ENCODE measurements around the gene ANKRD10.

ANKRD10 gene

DNA sequence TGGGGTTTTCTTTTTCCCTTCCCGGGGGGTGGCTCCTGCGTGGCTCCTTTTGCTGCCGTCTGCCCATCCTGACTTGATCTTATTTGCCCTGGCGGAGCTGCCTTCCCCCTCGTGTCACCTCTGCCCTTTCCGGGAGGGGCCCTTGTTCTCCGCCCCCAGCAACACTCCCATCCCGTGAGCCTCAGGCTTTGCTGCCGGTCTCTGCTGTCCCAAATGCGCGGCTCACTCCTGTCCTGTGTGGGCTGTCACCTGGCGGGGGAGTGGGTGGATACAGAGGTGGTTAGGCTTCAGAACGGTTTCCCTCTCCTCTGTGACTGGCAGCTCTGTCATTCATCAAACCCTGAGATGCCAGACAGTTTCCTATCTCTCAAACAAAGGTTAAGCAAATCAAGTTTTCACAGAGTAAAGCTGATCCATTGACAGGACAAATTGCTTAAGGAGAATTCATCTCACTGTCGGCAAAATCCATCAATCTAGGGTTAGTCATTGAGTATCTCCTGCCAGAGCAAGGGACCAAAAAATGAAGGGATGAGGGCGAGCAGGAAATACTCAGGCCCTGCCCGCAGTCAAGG is 84.0 kb downstream of the ANKRD10 start:
- Histone ChIP-seq H3K27ac (ENCODE audit: low read depth, low read length) (no peak overlapping the region), H3K79me2 (ENCODE audit: insufficient read depth, low read length) (no peaks in the 10 kb centered on the region), H2AFZ (ENCODE audit: low read depth, low read length, severe bottlenecking) (no peak overlapping the region), H3K9me3 (ENCODE audit: insufficient read depth, low read length) (no peaks in the 10 kb centered on the region), H3K4me3 (ENCODE audit: insufficient read depth, low read length, poor library complexity, severe bottlenecking) (no peak overlapping the region), H3K36me3 (ENCODE audit: low read length) (no peaks in the 10 kb centered on the region), H3F3A (ENCODE audit: insufficient read depth) (no peaks in the 10 kb centered on the region), H3K4me2 (ENCODE audit: low read depth, low read length, poor library complexity, severe bottlenecking) (no peak overlapping the region), H4K20me1 (ENCODE audit: low read depth, low read length) (no peaks in the 10 kb centered on the region), H3K9me2 (replicated peaks; ENCODE audit: insufficient read depth, low read length) (no peaks in the 10 kb centered on the region), H3K9ac (ENCODE audit: low read length) (no peak overlapping the region), H3K27me3 (ENCODE audit: low read length) (no peaks in the 10 kb centered on the region)
- TF ChIP-seq, protein P1, sequence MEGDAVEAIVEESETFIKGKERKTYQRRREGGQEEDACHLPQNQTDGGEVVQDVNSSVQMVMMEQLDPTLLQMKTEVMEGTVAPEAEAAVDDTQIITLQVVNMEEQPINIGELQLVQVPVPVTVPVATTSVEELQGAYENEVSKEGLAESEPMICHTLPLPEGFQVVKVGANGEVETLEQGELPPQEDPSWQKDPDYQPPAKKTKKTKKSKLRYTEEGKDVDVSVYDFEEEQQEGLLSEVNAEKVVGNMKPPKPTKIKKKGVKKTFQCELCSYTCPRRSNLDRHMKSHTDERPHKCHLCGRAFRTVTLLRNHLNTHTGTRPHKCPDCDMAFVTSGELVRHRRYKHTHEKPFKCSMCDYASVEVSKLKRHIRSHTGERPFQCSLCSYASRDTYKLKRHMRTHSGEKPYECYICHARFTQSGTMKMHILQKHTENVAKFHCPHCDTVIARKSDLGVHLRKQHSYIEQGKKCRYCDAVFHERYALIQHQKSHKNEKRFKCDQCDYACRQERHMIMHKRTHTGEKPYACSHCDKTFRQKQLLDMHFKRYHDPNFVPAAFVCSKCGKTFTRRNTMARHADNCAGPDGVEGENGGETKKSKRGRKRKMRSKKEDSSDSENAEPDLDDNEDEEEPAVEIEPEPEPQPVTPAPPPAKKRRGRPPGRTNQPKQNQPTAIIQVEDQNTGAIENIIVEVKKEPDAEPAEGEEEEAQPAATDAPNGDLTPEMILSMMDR (IDR thresholded peaks at IDR 0.05; ENCODE audit: insufficient read depth, low read length, poor library complexity, severe bottlenecking): no peak
- TF ChIP-seq EZH2phosphoT487 (conservative IDR thresholded peaks at IDR 0.05; ENCODE audit: low read length): no peak

DNA sequence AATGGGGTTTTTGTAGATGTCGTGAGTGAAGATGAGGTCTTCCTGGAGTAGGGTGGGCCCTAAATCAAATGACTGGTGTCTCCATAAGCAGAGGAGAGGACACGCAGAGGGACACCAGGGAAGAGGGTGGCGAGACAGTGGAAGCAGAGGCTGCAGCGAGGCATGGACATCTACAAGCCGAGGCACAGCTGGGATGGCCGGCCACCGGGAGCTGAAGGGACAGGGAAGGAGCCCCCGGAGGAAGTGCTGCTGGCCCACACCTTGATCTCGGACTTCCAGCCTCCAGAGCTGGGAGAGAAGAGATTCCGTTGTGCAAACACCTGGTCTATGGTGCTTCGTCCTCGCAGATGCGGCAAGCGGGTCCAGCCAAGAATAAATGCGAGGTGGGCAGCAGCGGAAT is 84.5 kb downstream of the ANKRD10 start:
- Histone ChIP-seq H3F3A (ENCODE audit: insufficient read depth) (no peaks in the 10 kb centered on the region), H3K27ac (ENCODE audit: low read depth, low read length) (no peak overlapping the region)

DNA sequence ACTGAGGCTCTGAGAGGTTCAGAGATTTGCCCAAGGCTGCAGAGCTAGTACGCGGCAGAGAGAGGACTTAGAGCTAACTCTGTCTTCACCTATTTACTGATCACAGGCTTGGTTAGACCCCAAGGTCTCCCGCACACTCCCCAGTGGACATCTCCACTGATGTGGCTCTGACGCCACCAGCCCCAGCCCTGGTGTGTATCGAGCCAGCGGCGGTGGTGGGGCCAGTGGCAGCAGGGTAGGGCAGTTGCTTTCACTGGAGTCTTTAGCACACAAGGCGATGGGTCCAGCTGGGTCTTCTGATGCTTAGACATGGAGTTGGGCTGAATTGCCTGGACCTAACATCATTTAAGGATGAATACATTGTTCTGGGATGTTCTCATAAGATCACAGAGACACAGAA is 85.4 kb downstream of the ANKRD10 start:
- no peaks in the 10 kb centered on the region for H3K79me2 ChIP-seq (ENCODE audit: insufficient read depth, low read length)
- no peaks in the 10 kb centered on the region for H4K20me1 ChIP-seq (ENCODE audit: low read depth, low read length)
- H3K9ac ChIP-seq (ENCODE audit: low read length): no peak overlapping the region
- H3K9me2 ChIP-seq (replicated peaks; ENCODE audit: insufficient read depth, low read length): no peaks in the 10 kb centered on the region
- H2AFZ ChIP-seq (ENCODE audit: low read depth, low read length, severe bottlenecking): no peak overlapping the region
- H3K27me3 ChIP-seq (ENCODE audit: low read length): no peaks in the 10 kb centered on the region
- H3K9me3 ChIP-seq (ENCODE audit: insufficient read depth, low read length): no peaks in the 10 kb centered on the region
- H3K36me3 ChIP-seq (ENCODE audit: low read length): no peaks in the 10 kb centered on the region
- no peak overlapping the region for H3K27ac ChIP-seq (ENCODE audit: low read depth, low read length)
- H3K4me2 ChIP-seq (ENCODE audit: low read depth, low read length, poor library complexity, severe bottlenecking): no peak overlapping the region
- no peaks in the 10 kb centered on the region for H3F3A ChIP-seq (ENCODE audit: insufficient read depth)
- no peak overlapping the region for H3K4me3 ChIP-seq (ENCODE audit: insufficient read depth, low read length, poor library complexity, severe bottlenecking)
- no peak for TF ChIP-seq EZH2phosphoT487 (conservative IDR thresholded peaks at IDR 0.05; ENCODE audit: low read length)
- TF ChIP-seq, protein P1 (IDR thresholded peaks at IDR 0.05; ENCODE audit: insufficient read depth, low read length, poor library complexity, severe bottlenecking): no peak

More for the DNA sequence above, 84.5 kb downstream of the ANKRD10 start:
- H3K4me2 ChIP-seq (ENCODE audit: low read depth, low read length, poor library complexity, severe bottlenecking): no peak overlapping the region
- H3K4me3 ChIP-seq (ENCODE audit: insufficient read depth, low read length, poor library complexity, severe bottlenecking): no peak overlapping the region
- H3K9me2 ChIP-seq (replicated peaks; ENCODE audit: insufficient read depth, low read length): no peaks in the 10 kb centered on the region
- no peaks in the 10 kb centered on the region for H3K27me3 ChIP-seq (ENCODE audit: low read length)
- TF ChIP-seq, protein P1 (IDR thresholded peaks at IDR 0.05; ENCODE audit: insufficient read depth, low read length, poor library complexity, severe bottlenecking): no peak
- no peak for TF ChIP-seq EZH2phosphoT487 (conservative IDR thresholded peaks at IDR 0.05; ENCODE audit: low read length)
- no peak overlapping the region for H3K9ac ChIP-seq (ENCODE audit: low read length)
- H3K36me3 ChIP-seq (ENCODE audit: low read length): no peaks in the 10 kb centered on the region
- no peaks in the 10 kb centered on the region for H4K20me1 ChIP-seq (ENCODE audit: low read depth, low read length)
- no peak overlapping the region for H2AFZ ChIP-seq (ENCODE audit: low read depth, low read length, severe bottlenecking)
- H3K79me2 ChIP-seq (ENCODE audit: insufficient read depth, low read length): no peaks in the 10 kb centered on the region
- H3K9me3 ChIP-seq (ENCODE audit: insufficient read depth, low read length): no peaks in the 10 kb centered on the region
